HG03432 (cell line): Measurements from ENCODE around the gene PAF1.
"Not testable (repeated sequence)": the region's sequence is repeated elsewhere in the genome, so short reads cannot be mapped to it uniquely, and the experiment has no call there.

Experiments used
- ATAC-seq: cut with Tn5 transposase; IDR thresholded peaks from one replicate; pipeline ENCODE4 v1.9.1; 2021; ENCODE audit warnings: mild to moderate bottlenecking, moderate library complexity; ENCODE audit not compliant: unreplicated experiment

Gene PAF1

DNA sequence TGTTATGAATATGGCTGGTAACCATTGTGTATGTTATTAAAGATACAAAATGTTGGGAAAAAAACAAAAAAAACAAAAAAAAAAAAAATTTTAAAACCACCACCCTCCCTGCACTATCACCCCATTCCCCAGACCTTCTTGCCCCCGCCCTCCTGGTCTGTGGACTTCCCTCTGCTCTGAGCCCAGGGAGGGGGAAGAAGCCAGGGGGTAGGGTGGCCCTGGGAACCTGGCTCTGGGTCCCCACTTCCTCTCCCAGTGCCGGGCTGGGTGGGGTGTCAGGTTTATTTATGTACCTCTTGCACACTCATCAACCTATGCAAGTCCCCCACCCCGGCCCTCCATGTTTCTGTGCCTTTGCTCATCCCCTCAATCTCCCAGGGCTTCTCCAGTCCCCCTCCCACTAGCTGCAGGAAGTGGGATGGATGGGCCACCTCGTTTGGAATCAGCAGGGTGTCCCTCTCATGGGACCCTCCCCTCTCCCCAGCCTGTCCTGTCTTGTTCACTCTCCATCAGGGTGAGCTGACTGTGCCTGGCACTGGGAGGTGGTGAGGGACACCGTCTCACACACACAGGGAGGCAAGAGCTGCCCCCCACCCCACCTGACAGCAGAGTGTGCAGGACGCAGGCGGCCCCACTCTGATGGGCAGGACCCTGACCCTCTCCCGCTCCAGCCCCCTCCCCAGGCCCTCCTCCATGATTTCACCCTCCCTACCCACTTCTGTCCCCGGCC, 5.9 kb downstream of the PAF1 start:
- ATAC-seq, result no peak

DNA sequence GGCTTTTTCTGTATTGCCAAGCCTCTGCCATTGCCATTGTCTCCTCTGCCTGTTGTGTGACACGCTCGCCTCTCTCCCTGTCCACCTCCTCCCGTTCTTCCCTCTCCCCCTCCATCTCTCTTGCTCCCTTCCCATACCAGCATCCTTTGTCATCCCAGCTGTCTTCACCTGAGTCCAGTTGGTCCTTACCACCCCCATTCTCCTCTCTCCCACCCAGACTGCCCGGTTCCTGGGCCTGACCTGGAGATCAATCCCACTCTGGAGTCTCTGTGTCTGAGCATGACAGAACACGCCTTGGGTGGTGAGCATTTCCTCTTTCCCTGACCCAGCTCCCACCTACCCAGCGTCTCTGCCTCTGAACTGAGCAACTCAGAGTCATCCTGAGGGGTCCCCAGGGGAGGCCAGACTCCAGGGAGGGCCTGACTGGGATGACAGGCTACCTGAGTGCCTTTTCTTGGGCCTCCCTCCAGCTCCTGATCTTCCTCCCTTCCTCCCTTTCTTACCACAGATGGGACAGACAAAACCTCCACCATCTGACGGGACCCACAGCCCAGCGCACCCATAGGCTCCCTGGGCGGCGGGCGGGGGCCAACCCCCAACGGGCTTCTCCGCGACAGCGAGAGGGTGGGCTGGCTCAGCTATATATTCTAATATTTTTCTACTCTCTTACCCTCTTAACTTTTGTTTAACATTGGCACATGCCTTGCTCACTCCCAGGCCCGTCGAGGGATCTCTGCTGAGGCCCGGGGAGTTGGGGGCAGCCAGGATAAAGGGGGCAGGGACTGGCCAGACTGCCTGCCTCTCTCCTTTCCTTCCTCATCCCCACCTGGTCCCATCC, 7.7 kb downstream of the PAF1 start:
- no peak for ATAC-seq

DNA sequence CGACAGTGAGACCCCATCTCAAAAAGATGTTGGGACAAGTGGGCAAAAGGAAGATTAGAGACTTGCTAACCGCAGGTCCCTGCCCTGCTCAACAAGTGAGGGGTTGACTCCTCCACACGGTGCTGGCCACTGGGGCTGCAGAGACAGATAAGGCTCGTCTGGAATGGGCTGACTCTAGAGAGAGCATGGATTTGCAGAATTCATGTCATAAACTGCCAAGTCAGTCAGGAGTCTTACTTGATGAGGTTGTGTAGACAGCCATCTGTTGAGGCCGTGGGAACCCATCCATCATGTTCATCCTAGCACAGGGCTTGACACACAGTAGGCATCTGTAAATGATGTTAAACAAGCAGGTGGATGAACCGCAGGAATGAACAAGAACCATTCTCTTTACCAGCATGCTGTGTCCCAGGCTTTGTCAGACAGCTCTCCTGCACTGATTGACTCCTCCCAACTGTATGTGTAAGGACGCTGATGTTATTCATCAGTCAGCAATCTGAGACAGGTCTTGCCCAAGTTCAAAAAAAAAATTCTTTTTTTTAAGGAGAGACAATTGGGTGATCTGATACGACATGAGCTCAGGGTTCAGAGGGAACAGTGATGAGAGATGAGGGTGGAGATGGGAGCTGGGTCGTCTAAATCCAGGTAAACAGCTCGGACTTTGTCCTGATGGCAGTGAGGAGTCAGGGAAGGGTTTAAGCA, 8.8 kb downstream of the PAF1 start:
- no peak for ATAC-seq

DNA sequence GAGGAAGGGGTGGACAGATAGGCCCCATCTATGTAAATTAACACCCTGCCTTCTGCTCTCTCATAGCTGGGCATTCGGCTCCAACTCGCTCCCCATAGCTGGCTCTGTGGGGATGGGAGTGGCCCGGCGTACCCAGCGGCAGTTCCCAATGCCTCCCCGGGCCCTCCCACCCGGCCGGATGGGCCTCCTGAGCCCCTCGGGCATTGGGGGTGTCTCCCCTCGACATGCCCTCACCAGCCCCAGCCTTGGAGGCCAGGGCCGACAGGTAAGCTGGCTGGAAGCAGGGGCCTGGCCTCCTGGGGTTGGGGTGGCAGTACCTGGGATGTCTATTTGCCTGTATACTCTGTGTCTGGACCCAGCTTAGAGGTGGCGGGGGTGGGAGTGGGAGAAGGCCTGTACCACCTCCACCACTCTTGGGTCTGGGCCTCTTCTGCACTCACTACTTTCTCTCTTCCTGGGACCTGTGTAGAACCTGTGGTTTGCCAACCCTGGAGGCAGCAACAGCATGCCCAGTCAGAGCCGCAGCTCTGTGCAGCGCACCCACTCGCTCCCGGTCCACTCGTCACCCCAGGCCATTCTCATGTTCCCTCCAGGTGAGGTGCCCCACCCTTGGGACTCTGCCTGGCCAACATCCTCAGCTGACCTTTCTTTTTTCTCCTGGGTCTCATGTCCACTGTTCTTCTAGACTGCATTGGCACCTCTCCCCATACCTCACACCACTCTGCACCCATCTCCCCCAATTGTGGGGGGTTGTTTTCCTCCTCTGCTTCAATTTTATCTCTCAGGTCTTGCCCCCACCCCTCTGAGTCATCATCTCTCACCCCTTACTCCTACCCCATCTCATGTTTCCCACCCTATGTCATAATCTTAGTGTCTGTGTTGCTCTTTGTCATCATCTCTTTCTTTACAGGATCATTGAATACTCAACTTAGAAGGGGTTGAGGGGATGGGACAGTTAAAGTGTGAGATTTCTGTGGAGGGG, 10.1 kb downstream of the PAF1 start:
- no peak for ATAC-seq

DNA sequence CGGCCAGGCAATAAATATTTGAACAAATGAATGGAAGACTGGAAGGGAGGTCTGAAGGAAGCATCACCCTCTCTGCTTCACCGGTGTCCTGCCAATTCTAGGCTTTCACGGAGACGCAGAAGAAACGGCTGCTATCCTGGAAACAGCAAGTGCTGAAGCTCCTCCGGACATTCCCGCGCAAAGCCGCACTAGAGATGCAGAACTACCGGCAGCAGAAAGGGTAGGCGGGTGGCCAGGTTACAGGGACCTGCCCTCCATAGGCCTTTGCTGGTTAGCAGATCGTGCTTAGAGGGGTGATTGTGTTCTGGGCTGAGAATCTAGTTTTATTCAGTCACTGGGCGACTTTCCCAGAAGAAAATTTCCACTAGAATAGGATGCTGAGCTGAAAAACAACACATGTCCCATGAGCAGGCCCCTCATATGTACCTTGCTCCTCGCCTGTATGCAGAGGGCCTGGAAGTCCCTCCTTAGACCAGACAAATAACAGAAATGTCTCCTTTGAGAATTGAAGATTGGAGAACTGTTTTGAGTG, 11.0 kb downstream of the PAF1 start:
- no peak for ATAC-seq

DNA sequence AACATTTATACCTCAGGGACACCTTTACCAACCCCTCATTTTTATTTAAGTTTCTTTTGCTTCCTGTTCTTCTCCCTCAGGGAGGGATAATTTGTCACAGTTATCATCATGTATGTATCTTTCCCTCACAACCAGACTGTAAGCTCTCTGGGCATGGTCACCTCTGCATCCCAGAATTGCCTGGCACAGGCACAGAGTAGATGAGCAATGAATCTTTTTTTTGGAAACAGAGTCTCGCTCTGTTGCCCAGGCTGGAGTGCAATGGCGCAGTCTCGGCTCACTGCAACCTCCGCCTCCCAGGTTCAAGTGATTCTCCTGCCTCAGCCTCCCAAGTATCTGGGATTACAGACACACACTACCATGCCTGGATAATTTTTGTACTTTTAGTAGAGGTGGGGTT, 11.5 kb downstream of the PAF1 start:
- ATAC-seq, result not testable (repeated sequence)

DNA sequence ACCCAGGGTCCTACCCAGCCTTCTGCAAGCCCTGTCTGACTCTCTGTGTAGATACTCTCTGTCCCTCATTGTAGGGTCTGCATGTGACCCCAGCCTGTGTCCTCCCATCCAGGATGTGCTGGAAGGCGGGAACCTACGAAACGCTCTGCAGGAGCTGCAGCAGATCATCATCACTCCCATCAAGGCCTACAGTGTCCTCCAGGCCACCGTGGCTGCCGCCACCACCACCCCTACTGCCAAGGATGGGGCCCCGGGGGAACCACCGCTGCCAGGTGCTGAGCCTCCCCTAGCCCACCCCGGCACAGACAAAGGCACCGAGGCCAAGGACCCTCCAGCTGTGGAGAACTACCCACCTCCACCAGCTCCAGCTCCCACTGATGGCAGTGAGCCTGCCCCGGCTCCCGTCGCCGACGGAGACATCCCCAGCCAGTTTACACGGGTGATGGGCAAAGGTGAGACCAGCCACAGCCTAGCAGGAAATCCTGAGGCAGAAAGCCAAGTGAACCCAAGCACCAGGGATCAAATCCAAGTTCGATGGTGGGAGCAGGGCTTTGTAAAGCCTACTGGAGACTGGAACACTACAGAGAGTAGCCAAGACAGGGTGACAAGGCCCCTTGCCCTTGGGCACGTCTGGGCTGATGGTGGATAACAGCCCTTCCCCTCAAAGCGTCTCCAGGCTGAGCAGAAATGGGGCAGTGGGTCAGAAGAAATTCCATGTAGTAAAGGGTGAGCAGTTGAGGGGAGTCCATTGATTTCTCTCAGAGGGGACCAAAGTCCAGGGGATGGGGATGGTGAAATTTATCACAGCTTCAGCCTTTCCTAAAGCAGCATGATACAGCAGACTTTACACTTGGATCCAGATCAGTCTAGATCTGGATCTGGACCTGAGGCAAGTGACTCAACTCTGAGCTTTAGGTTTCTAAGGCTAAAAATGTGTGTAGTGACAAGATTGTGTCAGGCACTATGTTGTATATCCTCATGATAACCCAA, 13.2 kb downstream of the PAF1 start:
- no peak for ATAC-seq

DNA sequence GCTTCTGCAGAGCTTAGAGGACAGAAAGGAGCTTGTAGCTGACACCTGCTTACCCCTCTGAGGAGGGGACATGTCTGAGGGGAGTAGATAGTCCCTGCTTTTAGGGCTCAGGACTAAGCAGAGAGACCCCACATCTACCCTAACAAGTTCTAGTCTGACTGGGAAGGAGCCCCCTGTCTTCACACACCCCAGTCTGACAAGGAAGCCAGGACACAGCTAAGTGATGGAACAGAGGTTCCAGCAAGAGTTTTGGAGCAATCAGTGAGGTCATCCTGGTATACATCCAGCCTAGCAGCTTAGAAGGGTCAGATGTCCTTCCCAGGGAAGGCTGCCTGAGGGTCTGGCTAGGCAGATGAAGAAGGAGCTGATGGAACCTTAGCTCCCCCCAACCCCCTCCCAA, 15.0 kb downstream of the PAF1 start:
- ATAC-seq, result no peak

DNA sequence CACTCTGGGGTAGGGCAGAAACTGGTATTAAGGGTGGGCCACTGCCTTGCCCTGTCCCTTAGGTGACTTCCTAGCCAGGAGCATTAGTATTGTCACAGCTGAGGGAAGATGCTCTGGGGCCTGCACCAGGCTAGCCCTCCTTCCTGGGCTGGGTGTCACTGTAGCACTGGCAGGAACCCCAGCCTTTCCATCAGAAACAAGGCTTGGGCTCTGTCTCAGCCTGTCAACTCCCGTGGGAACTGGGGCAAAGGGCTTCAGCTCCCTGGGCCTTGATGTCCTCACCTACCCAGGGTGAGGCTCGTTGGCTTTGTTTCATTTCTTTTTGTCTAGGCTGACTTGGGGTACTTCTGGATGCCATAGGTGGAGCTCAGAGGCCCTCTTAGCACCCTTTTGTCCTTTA, 18.0 kb downstream of the PAF1 start:
- no peak for ATAC-seq

DNA sequence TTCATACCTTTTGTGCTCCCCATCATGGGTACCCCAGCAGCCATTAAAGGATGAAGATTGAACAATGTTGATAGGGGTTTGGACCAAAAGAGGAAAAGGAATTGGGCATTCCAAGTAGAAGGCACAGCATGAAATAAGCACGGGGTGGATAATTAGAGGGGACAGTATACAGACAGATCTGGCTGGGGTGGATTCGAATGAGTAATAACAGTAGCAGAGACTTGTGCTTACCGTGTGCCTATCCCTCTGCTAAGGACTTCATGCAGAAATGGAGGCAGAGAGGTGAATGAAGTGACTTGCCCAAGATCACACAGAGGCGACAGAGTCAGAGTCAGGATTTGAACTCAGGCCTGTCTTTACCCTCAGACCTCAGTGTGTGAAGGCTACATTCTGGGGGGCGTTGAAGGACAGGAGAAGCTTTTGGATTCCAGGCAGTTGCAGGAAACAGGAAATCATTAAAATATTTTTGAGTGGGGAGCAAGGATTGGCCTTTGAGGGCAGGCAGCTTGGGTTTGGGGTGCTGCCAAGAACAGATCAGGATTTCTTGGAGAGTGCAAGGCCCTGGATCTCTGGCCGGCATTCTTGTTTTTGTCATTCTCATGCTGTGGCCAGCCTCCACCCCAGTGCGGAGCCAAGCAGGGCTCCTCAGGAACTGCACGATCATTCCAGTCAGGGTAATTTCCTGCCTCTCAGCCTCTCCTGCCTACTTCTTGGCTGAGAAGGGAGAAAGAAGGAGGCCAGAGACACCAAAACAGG, 18.7 kb downstream of the PAF1 start:
- no peak for ATAC-seq

DNA sequence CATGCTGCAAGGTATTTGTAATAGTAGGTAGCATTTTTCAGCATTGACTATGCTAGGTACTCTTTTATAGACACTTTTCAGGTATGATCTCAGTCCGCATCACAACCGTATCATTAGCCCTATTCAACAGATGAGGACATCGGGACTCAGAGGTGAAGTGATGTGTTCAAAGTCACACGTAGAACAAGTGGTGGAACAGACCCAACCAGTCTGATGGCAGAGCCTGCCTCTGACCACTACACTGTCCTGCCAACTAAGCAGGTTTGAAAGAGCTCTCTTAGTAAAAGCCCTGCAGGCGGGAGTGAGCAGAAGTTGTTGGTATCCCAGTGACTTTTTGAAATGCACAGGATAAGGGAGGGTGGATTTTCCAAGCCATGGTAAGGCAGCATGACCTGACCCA, 20.2 kb downstream of the PAF1 start:
- ATAC-seq, result no peak

DNA sequence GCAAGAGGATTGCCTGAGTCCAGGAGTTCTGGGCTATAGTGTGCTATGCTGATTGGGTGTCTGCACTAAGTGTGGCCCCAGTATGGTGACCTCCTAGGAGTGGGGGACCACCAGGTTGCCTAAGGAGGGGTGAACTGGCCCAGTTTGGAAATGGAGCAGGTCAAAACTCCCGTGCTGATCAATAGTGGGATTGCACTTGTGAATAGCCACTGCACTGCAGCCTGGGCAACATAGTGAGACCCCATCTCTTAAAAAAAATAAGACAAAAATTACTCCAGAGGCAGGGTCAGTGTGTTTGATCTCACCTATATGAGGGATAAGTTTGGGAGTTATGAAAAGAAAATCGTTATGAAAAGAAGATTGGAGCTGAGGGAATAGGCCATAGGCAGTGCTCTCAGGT, 21.7 kb downstream of the PAF1 start:
- no peak for ATAC-seq

DNA sequence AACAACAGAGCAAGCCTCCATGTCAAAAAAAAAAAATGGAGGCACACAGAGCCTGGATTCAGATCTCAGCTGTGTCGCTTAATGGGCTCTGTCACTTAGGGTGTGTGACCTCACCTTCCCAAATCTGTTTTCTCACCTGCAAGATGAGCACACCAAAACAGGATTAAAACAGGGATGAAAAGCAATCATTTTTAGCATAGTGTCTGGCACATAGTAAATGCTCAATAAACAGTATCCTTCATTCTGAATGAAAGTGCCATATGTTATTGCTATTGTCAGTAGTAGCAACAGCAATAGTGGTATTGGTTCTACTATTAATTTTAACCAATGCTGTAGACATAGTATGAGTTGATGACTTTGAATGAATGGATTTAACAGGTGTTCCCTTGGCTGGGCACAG, 25.4 kb downstream of the PAF1 start:
- ATAC-seq, result no peak

DNA sequence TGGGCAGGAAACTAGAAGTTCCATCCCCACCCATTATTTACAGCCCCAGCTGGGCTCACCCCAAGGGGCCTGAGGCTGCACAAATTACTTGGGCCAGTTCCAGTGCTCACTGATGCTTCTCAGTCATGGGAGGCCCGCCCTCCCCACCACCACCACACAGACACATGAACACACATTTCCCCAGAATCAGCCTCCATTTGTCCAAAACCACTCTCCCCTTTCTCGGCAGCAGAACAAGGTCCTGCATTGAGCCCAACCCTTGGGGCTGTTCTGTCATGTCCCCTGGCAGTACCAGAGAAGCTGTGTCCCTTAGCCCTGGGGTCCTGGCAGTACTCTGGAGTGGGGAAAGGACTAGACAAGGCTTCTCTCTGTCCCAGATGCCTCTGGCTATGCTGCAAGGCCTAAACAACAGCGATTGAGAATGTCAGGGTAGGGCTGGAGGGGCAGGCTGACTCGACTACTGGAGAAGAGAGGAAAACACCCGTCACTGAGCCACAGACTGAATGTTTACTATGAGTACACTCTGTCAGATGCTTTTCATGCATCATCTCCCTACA, 26.9 kb downstream of the PAF1 start:
- ATAC-seq, result no peak

DNA sequence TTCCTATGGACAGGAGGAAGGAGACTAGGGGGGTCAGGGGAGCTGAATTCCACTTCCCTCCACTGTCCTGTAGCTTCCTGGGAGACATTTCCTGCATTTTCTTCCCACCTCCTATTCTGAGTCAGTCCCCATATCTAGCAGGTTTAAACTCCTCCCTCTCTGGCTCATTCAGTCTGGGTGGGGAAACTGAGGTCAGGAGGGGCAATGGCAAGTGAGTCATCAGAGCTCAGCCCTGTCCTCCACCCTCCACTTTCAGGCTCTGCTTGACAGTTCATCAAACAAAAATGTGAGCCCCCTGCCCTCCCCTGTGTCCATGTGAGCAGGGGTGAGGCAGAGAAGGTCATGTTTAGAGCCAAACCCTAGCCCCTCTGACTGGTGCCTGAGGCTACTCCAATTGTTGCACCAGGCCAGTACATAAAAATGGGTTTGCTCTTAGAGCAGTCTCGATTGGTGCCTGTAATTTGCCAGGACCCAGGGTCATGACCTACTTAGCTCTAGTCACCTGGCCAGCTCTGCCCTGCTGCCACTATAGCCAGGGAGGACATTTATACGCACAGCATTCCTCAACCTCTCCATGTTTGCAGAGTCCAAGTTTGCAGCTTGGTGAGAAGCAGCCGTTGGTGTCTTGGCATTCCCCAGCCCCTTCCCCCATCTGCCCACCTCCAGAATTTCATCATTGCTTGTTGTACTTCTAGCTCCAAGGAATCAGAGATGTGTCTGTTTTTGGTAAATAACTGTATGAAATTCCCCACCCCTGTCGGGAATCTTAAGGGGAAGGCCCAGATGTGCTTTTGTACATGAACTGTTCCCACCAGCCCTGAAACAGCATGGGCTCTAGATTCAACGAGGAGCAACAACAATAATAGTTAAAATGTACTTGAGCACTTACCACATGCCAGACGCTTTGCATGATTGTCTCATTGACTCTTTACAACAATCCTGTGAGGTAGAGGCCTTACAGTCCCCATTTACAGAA, 27.9 kb downstream of the PAF1 start:
- ATAC-seq, result no peak

DNA sequence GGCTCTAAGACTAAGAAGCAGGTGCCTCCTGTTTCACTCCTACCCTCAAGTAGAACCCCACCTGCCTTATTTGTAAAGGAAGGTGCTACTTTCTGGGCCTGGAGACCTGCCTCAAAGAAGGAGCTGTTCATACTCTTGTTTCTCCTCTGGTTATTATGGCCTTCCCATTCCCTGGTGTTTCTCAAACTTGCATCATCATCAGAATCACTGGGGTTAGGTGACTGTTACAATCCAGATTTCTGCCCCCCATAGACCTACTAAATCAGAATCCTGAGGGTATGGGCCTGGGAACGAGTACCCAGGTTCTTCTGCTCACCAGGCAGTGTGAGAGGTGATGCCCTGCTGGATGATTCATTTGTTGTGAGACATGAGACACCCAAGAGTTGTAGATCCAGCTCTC, 30.3 kb downstream of the PAF1 start:
- ATAC-seq, result no peak

DNA sequence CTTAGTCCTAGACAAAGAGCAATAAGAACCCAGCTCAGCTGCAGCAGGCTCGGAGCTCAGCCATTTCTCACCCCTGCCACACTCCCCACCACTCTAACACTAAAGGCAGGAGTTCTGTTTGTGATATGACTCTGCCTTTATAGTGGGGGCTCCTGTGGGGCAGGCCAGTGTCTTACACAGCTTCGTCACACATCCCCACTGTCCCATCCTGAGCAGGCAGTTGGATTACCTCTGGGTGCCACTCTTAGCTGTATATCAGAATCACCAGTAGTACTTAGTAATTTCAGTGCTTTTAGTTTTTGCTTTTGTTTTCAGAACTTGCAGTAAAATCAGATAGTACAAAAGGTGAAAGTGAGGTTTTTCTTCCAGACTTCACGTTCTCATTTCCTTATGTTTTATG, 31.9 kb downstream of the PAF1 start:
- no peak for ATAC-seq
